ENCODE results near the gene SMC6.

DNA sequence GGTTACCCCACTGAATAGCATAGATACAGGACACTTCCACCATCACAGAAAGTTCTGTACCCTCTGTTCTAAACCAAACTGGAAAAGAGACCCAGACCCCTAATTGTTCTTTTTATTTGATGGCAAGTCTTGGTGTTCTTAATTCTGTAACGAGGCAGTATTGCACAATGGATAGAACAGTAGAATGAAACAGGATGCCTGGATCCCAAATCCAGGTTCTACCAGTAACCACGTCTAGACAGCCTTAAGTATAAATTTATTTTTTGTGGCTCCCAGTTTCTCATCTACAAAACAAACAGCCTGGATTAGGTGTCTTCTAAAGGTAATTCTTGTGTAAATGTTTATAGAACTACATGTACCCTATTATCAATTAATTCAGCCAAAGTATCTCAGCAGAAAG lies 23.7 kb downstream of the SMC6 start:
- TF ChIP-seq CTCF (IDR thresholded peaks at IDR 0.05) (no peak), POLR2A (IDR thresholded peaks at IDR 0.05) (no peak), POLR2AphosphoS5 (IDR thresholded peaks at IDR 0.05) (no peak)
